Spleen (tissue), 11 donors: ENCODE measurements around the gene FOXO3. TPM values are rescaled to one million over a fixed set of nuclear protein-coding genes. Genes with fewer than 3 reads are reported as not detected.

Experiments used
- DNase-seq: peaks from one replicate; pipeline ENCODE4 v3.0.0-alpha.2; 2020
- H3K27ac ChIP-seq, 8 donors: fragments of 200-600 bp; sonication (generic) in 7 of 8; 1 replicate in 4 of 8; 2 replicates in 4 of 8; pipeline versions ENCODE4 v1.5.0 to v1.8.0; 2016 to 2021; ENCODE audit warnings: inconsistent platforms in 4 of 8, mild to moderate bottlenecking in 4 of 8, moderate library complexity in 1 of 8
- H3K27me3 ChIP-seq, 7 donors: fragments of 200-600 bp; sonication (generic) in 6 of 7; replicated peaks in 1 of 7; 1 replicate in 4 of 7; 2 replicates in 3 of 7; pipeline versions ENCODE4 v1.5.0 to v1.8.0; 2016 to 2021; ENCODE audit warnings: inconsistent platforms in 3 of 7, mild to moderate bottlenecking in 1 of 7
- H3K36me3 ChIP-seq, 6 donors: fragments of 200-600 bp; sonication (generic) in 5 of 6; 1 replicate in 4 of 6; 2 replicates in 2 of 6; pipeline versions ENCODE4 v1.5.0 to v1.8.0; 2016 to 2021; ENCODE audit warnings: inconsistent platforms in 2 of 6
- H3K4me1 ChIP-seq, 6 donors: fragments of 200-600 bp; sonication (generic) in 5 of 6; 1 replicate in 3 of 6; 2 replicates in 3 of 6; pipeline versions ENCODE4 v1.5.0 to v1.8.0; 2016 to 2021; ENCODE audit warnings: inconsistent platforms in 3 of 6
- H3K4me3 ChIP-seq, 8 donors: fragments of 200-600 bp; sonication (generic) in 7 of 8; 1 replicate in 4 of 8; 2 replicates in 4 of 8; pipeline versions ENCODE4 v1.5.0 to v1.8.0; 2016 to 2021; ENCODE audit warnings: inconsistent platforms in 4 of 8, mild to moderate bottlenecking in 4 of 8, moderate library complexity in 2 of 8
- H3K9me3 ChIP-seq, 8 donors: fragments of 200-600 bp; sonication (generic) in 7 of 8; 1 replicate in 4 of 8; 2 replicates in 4 of 8; pipeline versions ENCODE4 v1.5.0 to v1.8.0; 2016 to 2021; ENCODE audit warnings: inconsistent platforms in 4 of 8
- CTCF ChIP-seq, 11 experiments: fragments of 200-600 bp in 7 of 11; fragments of 450-650 bp in 4 of 11; sonication (generic) in 4 of 11; IDR thresholded peaks in 8 of 11; conservative IDR thresholded peaks in 3 of 11; 1 replicate in 7 of 11; 2 replicates in 4 of 11; pipeline versions ENCODE4 v1.4.0 to v1.8.0; 2016 to 2021; ENCODE audit warnings: antibody characterized with exemption in 11 of 11, inconsistent platforms in 4 of 11, mild to moderate bottlenecking in 1 of 11
- POLR2A ChIP-seq, 3 donors: fragments of 450-650 bp; IDR thresholded peaks; one replicate each; pipeline ENCODE4 v1.5.1; 2017; ENCODE audit warnings: antibody characterized with exemption in 3 of 3, mild to moderate bottlenecking in 1 of 3
- POLR2AphosphoS5 ChIP-seq, 3 donors: sonication (generic); formaldehyde crosslinking; IDR thresholded peaks; one replicate each; pipeline ENCODE4 v1.5.1; 2017; ENCODE audit warnings: antibody characterized with exemption in 3 of 3
- WGBS, 5 donors: extraction: QIAGEN DNeasy Blood & Tissue Kit in 3 of 5; methylation state at CpG; one replicate each; pipeline versions ENCODE4 v1.1.5 to v1.1.7; 2013 to 2018; 5-methylcytosine and 5-hydroxymethylcytosine counted together
- intact Hi-C: fragments of 100-400 bp; cut with DNase I; formaldehyde crosslinking; loops from one replicate; pipeline ENCODE4 v1.15.0; 2023; ENCODE audit warnings: low total_unique reads
- polyA plus RNA-seq, 3 donors: library from polyadenylated mRNA; stranded (reverse); fragments of 200-250 nt; gene quantifications; one replicate each; pipeline ENCODE4 v1.2.1, GENCODE V29; 2013
- total RNA-seq, 7 donors: library from RNA; depleted of rRNA in 3 of 7; stranded (reverse); fragments of >200 nt in 3 of 7; fragmentation: NEBNext Ultra II Directional in 4 of 7; extraction: Animal tissue kit (Norgen Biotek cat#: 25700) in 4 of 7; gene quantifications; one replicate each; pipeline versions ENCODE4 v1.1.0 to v1.2.1, GENCODE V29; 2016 to 2021
- donor health status: healthy with polysubstance abuse.
- donor health status: DM: no; HTN: no; CAD: no; lungs with moderate emphysema.
- donor health status: DM: no; HTN: no; CAD: no.
- donor health status: Bipolar disorder and iron deficiency.
- donor health status: healthy.
- donor health status: DM: no; HTN: no; CAD: no.
- donor health status: DM: yes; HTN: yes; CAD: no.

Gene FOXO3
- total and polyA plus RNA-seq, 10 donors, result 9.4 to 86.9 (median 67.0) TPM

DNA sequence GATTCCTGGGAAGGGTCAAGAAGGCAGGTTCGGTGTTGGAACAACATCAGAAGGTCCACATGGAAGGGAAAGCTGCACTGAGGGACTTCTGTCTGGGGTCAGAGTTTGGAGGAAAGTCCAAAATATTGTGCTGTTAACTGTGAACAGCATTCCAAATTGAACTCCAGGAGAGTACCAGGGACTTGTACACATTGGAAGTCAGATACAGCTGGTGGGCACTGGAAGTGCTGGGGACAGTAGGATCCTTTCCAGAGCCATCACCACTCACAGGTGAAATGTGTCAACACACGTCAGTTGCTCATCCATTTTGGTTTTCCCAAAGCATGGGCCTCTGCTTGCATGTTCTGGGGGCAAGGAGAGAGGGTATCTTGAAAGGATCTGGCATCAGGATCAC lies 18.6 kb downstream of the FOXO3 start:
- Histone ChIP-seq H3K27ac (peak overlapping the region in 3 of 8 donors; percentile 7 to 43 (median 11)), H3K4me1 (peaks cover 38 to 100% (median 72%) of the 10 kb centered on the region in 6 donors), H3K36me3 (peaks cover 0 to 19% (median 0%) of the 10 kb centered on the region in 6 donors), H3K27me3 (no peaks in the 10 kb centered on the region), H3K9me3 (no peaks in the 10 kb centered on the region), H3K4me3 (no peak overlapping the region)
- intact Hi-C loops, result no loop called here
- WGBS, 5 donors, result 81 to 100% (median 94%) methylated on average over 2 of the region's 2 CpGs
- DNase-seq, result no peak
- TF ChIP-seq POLR2A (IDR thresholded peaks at IDR 0.05), result no peak
- TF ChIP-seq POLR2AphosphoS5 (IDR thresholded peaks at IDR 0.05), result no peak
- no peak for TF ChIP-seq CTCF (IDR thresholded peaks at IDR 0.05 in 8 of 11, conservative IDR thresholded peaks at IDR 0.05 in 3 of 11)

DNA sequence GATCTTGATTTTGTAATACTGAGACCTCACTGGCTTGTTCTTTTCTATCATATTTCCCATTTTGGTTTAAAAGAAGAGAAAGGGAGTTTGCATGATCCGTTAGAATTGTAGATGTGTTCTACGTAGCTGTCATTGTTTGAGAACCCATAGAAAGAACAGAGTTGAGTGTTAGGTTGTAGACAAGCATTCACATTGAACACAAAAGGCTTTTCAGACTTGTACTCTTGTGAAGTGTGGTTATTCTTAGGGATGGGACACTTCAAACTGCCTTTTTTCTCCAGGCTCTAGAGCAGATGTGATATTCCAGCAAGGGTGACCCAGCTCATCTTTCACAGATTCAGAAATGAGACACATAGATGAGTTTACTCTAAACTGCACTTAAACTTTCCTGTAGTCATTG lies 19.9 kb downstream of the FOXO3 start:
- no peak for DNase-seq
- Histone ChIP-seq H3K4me1 (peaks cover 29 to 96% (median 64%) of the 10 kb centered on the region in 6 donors), H3K4me3 (peak overlapping the region in 1 of 8 donors; percentile 27), H3K36me3 (peaks cover 0 to 19% (median 0%) of the 10 kb centered on the region in 6 donors), H3K9me3 (no peaks in the 10 kb centered on the region), H3K27me3 (no peaks in the 10 kb centered on the region), H3K27ac (peak overlapping the region in 7 of 8 donors; percentile 61 to 77 (median 72))
- WGBS, 5 donors, result 85 to 95% (median 93%) methylated on average over 2 of the region's 2 CpGs
- TF ChIP-seq CTCF (IDR thresholded peaks at IDR 0.05 in 8 of 11, conservative IDR thresholded peaks at IDR 0.05 in 3 of 11) (no peak), POLR2AphosphoS5 (IDR thresholded peaks at IDR 0.05) (no peak), POLR2A (IDR thresholded peaks at IDR 0.05) (no peak)
- intact Hi-C loops, result no loop called here

DNA sequence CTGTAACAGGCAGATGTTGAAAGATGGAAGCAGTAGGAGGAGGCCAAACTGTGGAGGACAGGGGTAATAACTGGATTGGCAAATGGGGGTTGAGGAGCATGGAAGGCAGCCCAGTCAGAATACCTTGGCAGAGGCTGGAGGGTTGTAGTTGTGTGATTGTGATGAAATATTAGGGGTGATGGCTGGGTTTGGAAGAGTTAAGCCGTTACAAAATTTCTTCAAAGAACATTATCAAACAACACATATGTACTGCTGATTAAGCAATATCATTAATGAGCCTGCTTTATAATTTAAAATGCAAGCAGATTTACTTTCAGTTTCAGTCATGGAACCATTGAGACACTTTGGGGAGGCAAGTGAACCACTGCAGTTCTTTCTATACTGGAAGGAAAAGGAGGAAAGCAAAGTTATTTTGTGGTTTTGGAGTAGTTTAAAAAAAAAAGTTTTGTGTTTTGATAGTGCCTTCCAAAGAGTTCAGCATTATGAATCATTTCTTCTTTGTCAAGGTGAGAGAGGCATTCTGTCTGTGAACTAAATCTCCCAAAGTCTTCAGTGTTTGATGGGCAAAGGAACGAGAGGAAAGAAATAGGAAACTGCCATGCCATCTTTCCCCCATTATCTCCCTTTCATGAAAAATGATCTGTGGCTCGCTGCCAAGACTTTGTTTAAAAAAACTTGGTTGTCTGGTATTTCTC lies 20.7 kb downstream of the FOXO3 start:
- Histone ChIP-seq H3K4me1 (peaks cover 23 to 96% (median 63%) of the 10 kb centered on the region in 6 donors), H3K9me3 (no peaks in the 10 kb centered on the region), H3K36me3 (peaks cover 0 to 19% (median 0%) of the 10 kb centered on the region in 6 donors), H3K4me3 (peak overlapping the region in 2 of 8 donors; percentile 2 to 27), H3K27ac (peak overlapping the region in 7 of 8 donors; percentile 61 to 77 (median 72)), H3K27me3 (no peaks in the 10 kb centered on the region)
- no peak for DNase-seq
- intact Hi-C loops, result no loop called here
- WGBS, 5 donors, result 14 to 25% (median 18%) methylated on average over 3 of the region's 3 CpGs
- peak in 1 of 3 donors; percentile 33 for TF ChIP-seq POLR2AphosphoS5 (IDR thresholded peaks at IDR 0.05)
- no peak for TF ChIP-seq CTCF (IDR thresholded peaks at IDR 0.05 in 8 of 11, conservative IDR thresholded peaks at IDR 0.05 in 3 of 11)

- H3K9me3 ChIP-seq, result no peaks in the 10 kb centered on the region
- TF ChIP-seq POLR2AphosphoS5 (IDR thresholded peaks at IDR 0.05), result no peak
- TF ChIP-seq CTCF (IDR thresholded peaks at IDR 0.05 in 8 of 11, conservative IDR thresholded peaks at IDR 0.05 in 3 of 11), result no peak
- TF ChIP-seq POLR2A (IDR thresholded peaks at IDR 0.05), result no peak
- intact Hi-C loops, result no loop called here
- peaks cover 23 to 96% (median 62%) of the 10 kb centered on the region in 6 donors for H3K4me1 ChIP-seq
- H3K27ac ChIP-seq, result peak overlapping the region in 6 of 8 donors; percentile 61 to 77 (median 74)
- H3K4me3 ChIP-seq, result no peak overlapping the region
- 36 to 54% (median 43%) methylated on average over 1 of the region's 1 CpG for WGBS, 5 donors
- DNase-seq, result no peak
- H3K36me3 ChIP-seq, result peaks cover 0 to 19% (median 0%) of the 10 kb centered on the region in 6 donors
- H3K27me3 ChIP-seq, result no peaks in the 10 kb centered on the region
Observed at GRCh38 chr6:108581932-108582475, 21.3 kb downstream of the FOXO3 start.
